Measurements from ENCODE around the gene KCNV2. TPM values are rescaled to one million over a fixed set of nuclear protein-coding genes. Genes with fewer than 3 reads are reported as not detected.

Gene KCNV2
- total RNA-seq, 1 donor from 2014 or later, result not detected

DNA sequence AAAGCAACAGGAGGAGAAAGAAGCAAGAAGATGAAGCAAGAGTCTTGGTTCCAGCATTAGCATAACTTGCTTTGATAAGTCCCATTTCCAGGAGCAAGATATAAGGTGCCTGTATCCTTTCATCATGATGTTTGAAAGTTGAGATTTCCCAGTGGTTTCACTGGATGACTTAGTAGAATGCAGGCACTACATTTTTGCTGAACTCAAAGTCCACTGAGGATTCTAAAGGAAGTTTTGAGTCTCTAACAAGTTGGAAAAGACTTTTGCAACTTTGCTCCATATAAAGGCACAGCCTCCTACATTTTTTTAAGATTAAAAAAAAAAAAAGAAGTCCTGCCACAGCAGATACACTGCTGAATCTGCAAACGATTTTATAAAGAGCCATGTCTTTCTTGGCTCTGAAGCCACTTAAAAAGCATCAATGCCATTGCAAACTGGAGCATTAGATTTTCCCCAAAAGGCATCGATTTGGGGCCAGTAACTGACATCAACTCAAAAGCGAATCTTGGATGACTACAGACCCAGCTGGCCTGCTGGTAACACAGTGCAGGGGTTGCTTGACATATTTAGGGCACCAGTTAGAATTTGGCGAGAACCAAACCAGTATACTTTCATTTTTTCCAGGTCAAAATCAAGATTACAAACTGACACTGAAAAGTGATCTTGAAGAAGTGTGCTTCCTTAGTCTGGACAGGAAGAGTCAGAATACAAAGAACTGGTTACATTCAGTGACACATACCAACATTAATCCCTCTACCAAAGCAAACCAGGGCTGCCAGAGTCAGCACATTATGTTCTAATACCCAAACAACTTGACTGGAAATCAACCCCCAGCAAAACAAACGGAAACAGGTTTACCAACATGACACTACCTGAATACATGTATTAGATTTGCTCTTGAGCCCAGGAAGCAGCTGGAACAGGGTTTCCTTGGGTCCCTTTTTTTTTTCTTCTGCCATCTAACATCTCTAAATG is 39.1 kb upstream of the KCNV2 start:
- no peaks in the 10 kb centered on the region for H3K4me1 Mint-ChIP-seq (ENCODE audit: low read depth, unreplicated experiment)
- no peaks in the 10 kb centered on the region for H4K20me1 ChIP-seq (ENCODE audit: insufficient read depth, low read length)
- no peak overlapping the region for H3K9ac ChIP-seq (ENCODE audit: low read length)
- H3K4me1 ChIP-seq (ENCODE audit: insufficient read depth, low read length), result no peaks in the 10 kb centered on the region
- H3K36me3 Mint-ChIP-seq (ENCODE audit: low read depth, unreplicated experiment), result peaks cover 3% of the 10 kb centered on the region
- no peaks in the 10 kb centered on the region for H3K27me3 Mint-ChIP-seq (ENCODE audit: low read depth, unreplicated experiment)
- TF ChIP-seq EZH2 (IDR thresholded peaks at IDR 0.05; ENCODE audit: insufficient read depth, low read length), result no peak
- TF ChIP-seq, protein P1, sequence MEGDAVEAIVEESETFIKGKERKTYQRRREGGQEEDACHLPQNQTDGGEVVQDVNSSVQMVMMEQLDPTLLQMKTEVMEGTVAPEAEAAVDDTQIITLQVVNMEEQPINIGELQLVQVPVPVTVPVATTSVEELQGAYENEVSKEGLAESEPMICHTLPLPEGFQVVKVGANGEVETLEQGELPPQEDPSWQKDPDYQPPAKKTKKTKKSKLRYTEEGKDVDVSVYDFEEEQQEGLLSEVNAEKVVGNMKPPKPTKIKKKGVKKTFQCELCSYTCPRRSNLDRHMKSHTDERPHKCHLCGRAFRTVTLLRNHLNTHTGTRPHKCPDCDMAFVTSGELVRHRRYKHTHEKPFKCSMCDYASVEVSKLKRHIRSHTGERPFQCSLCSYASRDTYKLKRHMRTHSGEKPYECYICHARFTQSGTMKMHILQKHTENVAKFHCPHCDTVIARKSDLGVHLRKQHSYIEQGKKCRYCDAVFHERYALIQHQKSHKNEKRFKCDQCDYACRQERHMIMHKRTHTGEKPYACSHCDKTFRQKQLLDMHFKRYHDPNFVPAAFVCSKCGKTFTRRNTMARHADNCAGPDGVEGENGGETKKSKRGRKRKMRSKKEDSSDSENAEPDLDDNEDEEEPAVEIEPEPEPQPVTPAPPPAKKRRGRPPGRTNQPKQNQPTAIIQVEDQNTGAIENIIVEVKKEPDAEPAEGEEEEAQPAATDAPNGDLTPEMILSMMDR (IDR thresholded peaks at IDR 0.05; ENCODE audit: insufficient read depth, low read depth, low read length), result no peak
- no peak for FAIRE-seq
- no peak overlapping the region for H3K4me3 Mint-ChIP-seq (ENCODE audit: unreplicated experiment)
- H3K27me3 ChIP-seq (ENCODE audit: insufficient read depth, low read length), result no peaks in the 10 kb centered on the region
- H3K36me3 ChIP-seq (ENCODE audit: insufficient read depth, low read length), result no peaks in the 10 kb centered on the region
- H3K27ac Mint-ChIP-seq (ENCODE audit: unreplicated experiment), result no peak overlapping the region
- no peaks in the 10 kb centered on the region for H3K79me2 ChIP-seq (ENCODE audit: insufficient read depth, low read length)
- H3K4me3 ChIP-seq (ENCODE audit: insufficient read depth, low read depth, low read length), result no peak overlapping the region
- no peak overlapping the region for H3K4me2 ChIP-seq (ENCODE audit: low read length)
- no peak for DNase-seq (ENCODE audit: low read depth)
- peaks cover 4% of the 10 kb centered on the region for H3K9me3 Mint-ChIP-seq (ENCODE audit: unreplicated experiment)
- no peak overlapping the region for H2AFZ ChIP-seq (ENCODE audit: low read depth, low read length)
- no peaks in the 10 kb centered on the region for H3K9me3 ChIP-seq (ENCODE audit: insufficient read depth, low read depth, low read length)
- H3K27ac ChIP-seq (ENCODE audit: low read depth, low read length), result no peak overlapping the region

DNA sequence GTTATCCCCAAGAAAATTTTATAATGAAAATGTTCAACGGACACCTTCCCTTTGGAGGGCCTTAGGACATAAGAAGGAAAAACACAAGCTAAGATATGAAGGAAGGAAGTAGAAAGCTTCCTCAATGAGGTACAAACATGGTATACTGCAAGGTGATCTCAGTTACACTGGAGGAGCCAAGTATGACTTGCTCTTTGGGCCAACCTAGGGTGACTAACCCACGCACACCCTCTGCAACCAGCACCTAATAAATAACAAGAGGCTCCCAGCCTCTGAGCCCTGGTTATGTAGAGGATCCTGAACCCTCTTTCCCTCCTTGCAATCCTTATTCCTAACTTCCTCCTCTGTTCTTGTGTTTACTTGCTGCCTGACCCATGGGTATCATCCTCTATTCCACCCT is 38.3 kb upstream of the KCNV2 start:
- Mint-ChIP-seq H3K27me3 (ENCODE audit: low read depth, unreplicated experiment) (no peaks in the 10 kb centered on the region), H3K4me3 (ENCODE audit: unreplicated experiment) (no peak overlapping the region), H3K9me3 (ENCODE audit: unreplicated experiment) (peaks cover 4% of the 10 kb centered on the region), H3K4me1 (ENCODE audit: low read depth, unreplicated experiment) (no peaks in the 10 kb centered on the region), H3K36me3 (ENCODE audit: low read depth, unreplicated experiment) (peaks cover 3% of the 10 kb centered on the region), H3K27ac (ENCODE audit: unreplicated experiment) (no peak overlapping the region)
- Histone ChIP-seq H3K36me3 (ENCODE audit: insufficient read depth, low read length) (no peaks in the 10 kb centered on the region), H3K9me3 (ENCODE audit: insufficient read depth, low read depth, low read length) (no peaks in the 10 kb centered on the region), H3K27me3 (ENCODE audit: insufficient read depth, low read length) (no peaks in the 10 kb centered on the region), H3K27ac (ENCODE audit: low read depth, low read length) (no peak overlapping the region), H4K20me1 (ENCODE audit: insufficient read depth, low read length) (no peaks in the 10 kb centered on the region), H3K4me1 (ENCODE audit: insufficient read depth, low read length) (no peaks in the 10 kb centered on the region), H3K4me3 (ENCODE audit: insufficient read depth, low read depth, low read length) (no peak overlapping the region), H3K4me2 (ENCODE audit: low read length) (no peak overlapping the region), H3K79me2 (ENCODE audit: insufficient read depth, low read length) (no peaks in the 10 kb centered on the region), H3K9ac (ENCODE audit: low read length) (no peak overlapping the region), H2AFZ (ENCODE audit: low read depth, low read length) (no peak overlapping the region)
- TF ChIP-seq, protein P1 (IDR thresholded peaks at IDR 0.05; ENCODE audit: insufficient read depth, low read depth, low read length), result no peak
- no peak for TF ChIP-seq EZH2 (IDR thresholded peaks at IDR 0.05; ENCODE audit: insufficient read depth, low read length)
- no peak for FAIRE-seq
- no peak for DNase-seq (ENCODE audit: low read depth)

DNA sequence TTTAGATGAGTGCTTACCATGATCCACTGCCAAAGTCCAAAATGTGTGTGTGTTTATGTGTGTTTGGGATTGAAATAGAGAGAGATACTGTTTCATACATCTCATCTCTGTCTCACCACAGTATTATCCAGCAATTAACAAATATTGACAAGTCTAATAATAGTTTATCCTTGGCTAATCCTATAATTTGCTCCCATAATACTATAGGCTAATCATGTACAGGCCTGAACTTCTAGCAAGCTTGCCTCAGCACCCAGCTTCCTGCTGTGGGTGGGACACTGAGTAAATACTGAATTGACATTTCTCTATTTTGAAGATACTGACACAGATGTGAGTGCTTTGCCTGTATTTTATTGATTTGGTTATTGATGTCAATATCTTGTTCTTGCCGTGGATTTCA is 35.3 kb upstream of the KCNV2 start:
- no peak for FAIRE-seq
- Histone ChIP-seq H3K4me3 (ENCODE audit: insufficient read depth, low read depth, low read length) (no peak overlapping the region), H3K4me2 (ENCODE audit: low read length) (no peak overlapping the region), H3K27me3 (ENCODE audit: insufficient read depth, low read length) (no peaks in the 10 kb centered on the region), H3K4me1 (ENCODE audit: insufficient read depth, low read length) (no peaks in the 10 kb centered on the region), H3K27ac (ENCODE audit: low read depth, low read length) (no peak overlapping the region), H3K36me3 (ENCODE audit: insufficient read depth, low read length) (no peaks in the 10 kb centered on the region), H4K20me1 (ENCODE audit: insufficient read depth, low read length) (no peaks in the 10 kb centered on the region), H3K9ac (ENCODE audit: low read length) (no peak overlapping the region), H3K79me2 (ENCODE audit: insufficient read depth, low read length) (no peaks in the 10 kb centered on the region), H2AFZ (ENCODE audit: low read depth, low read length) (no peak overlapping the region), H3K9me3 (ENCODE audit: insufficient read depth, low read depth, low read length) (no peaks in the 10 kb centered on the region)
- Mint-ChIP-seq H3K9me3 (ENCODE audit: unreplicated experiment) (peaks cover 4% of the 10 kb centered on the region), H3K36me3 (ENCODE audit: low read depth, unreplicated experiment) (peaks cover 3% of the 10 kb centered on the region), H3K27ac (ENCODE audit: unreplicated experiment) (no peak overlapping the region), H3K27me3 (ENCODE audit: low read depth, unreplicated experiment) (no peaks in the 10 kb centered on the region), H3K4me1 (ENCODE audit: low read depth, unreplicated experiment) (no peaks in the 10 kb centered on the region), H3K4me3 (ENCODE audit: unreplicated experiment) (no peak overlapping the region)
- no peak for TF ChIP-seq EZH2 (IDR thresholded peaks at IDR 0.05; ENCODE audit: insufficient read depth, low read length)
- TF ChIP-seq, protein P1 (IDR thresholded peaks at IDR 0.05; ENCODE audit: insufficient read depth, low read depth, low read length), result no peak
- DNase-seq (ENCODE audit: low read depth), result no peak
